IMR-90 (cell line): ENCODE data around the gene CAPSL.

Source experiments
- BHLHE40 ChIP-seq: fragments of 150-350 bp; IDR thresholded peaks from 2 replicates; pipeline ENCODE4 v1.6.1; 2016; ENCODE audit warnings: mild to moderate bottlenecking, low read depth, low read length
- CEBPB ChIP-seq: IDR thresholded peaks from 2 replicates; pipeline ENCODE4 v1.6.1; 2012; ENCODE audit warnings: low read depth, low read length, improper control_type of control experiment
- MXI1 ChIP-seq: IDR thresholded peaks from 2 replicates; pipeline ENCODE4 v1.6.1; 2012; ENCODE audit warnings: low read depth, mild to moderate bottlenecking, low read length, moderate library complexity, borderline replicate concordance
- POLR2A ChIP-seq: IDR thresholded peaks from 2 replicates; pipeline ENCODE4 v1.6.1; 2012; ENCODE audit warnings: mild to moderate bottlenecking, low read depth, low read length
- RAD21 ChIP-seq: IDR thresholded peaks from 2 replicates; pipeline ENCODE4 v1.6.1; 2012; ENCODE audit warnings: low read length, improper control_type of control experiment
- RCOR1 ChIP-seq: IDR thresholded peaks from 2 replicates; pipeline ENCODE4 v1.6.1; 2012; ENCODE audit warnings: mild to moderate bottlenecking, low read length, improper control_type of control experiment; ENCODE audit not compliant: insufficient replicate concordance
- SMC3 ChIP-seq: fragments of 150-350 bp; IDR thresholded peaks from 2 replicates; pipeline ENCODE4 v1.6.1; 2016; ENCODE audit warnings: low read depth, mild to moderate bottlenecking, antibody characterized with exemption, low read length, moderate library complexity
- TF ChIP-seq, protein P1 (sequence below): fragments of 150-350 bp; IDR thresholded peaks from 2 replicates; pipeline ENCODE4 v1.6.1; 2017; ENCODE audit warnings: mild to moderate bottlenecking, antibody characterized with exemption, low read length, low read depth
- TF ChIP-seq, protein P2 (sequence below): conservative IDR thresholded peaks from 2 replicates; pipeline ENCODE4 v1.5.1; 2012; ENCODE audit warnings: mild to moderate bottlenecking, low read depth, low read length, improper control_type of control experiment

DNA sequence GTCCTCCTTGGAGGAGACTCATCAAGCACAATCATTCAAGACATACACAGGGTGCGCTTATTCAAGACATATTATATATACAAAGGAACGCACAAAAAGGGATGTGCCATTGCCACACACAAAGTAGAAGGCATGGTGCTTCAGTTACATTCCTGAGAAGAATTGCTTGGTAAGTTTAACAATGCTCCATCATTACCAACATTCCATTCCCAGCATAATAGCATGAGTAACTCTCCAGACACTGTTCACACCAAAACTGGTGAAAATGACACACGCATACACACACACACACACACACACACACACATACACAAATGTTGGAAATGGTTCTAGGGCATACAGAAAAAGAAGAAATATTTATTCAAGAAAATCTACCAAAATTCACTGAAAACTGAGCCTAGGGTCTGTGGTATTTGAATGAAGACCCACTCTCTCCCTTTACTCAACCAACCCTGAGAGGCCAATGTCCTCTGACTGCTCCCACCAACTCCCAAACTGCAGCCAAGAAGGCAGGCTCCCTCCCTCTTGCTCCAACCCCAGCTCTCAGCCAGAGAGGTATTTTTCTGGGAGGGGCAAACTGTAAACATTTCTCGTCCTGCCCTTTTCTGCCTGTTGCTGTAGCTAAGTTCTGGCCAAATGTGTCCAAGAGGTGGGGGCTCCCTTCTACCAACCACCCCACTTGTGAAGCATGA is 32.9 kb upstream of the CAPSL start:
- TF ChIP-seq MXI1 = no peak
- TF ChIP-seq POLR2A = no peak
- TF ChIP-seq BHLHE40 = no peak
- TF ChIP-seq, protein P1, sequence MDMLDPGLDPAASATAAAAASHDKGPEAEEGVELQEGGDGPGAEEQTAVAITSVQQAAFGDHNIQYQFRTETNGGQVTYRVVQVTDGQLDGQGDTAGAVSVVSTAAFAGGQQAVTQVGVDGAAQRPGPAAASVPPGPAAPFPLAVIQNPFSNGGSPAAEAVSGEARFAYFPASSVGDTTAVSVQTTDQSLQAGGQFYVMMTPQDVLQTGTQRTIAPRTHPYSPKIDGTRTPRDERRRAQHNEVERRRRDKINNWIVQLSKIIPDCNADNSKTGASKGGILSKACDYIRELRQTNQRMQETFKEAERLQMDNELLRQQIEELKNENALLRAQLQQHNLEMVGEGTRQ = no peak
- TF ChIP-seq, protein P2, sequence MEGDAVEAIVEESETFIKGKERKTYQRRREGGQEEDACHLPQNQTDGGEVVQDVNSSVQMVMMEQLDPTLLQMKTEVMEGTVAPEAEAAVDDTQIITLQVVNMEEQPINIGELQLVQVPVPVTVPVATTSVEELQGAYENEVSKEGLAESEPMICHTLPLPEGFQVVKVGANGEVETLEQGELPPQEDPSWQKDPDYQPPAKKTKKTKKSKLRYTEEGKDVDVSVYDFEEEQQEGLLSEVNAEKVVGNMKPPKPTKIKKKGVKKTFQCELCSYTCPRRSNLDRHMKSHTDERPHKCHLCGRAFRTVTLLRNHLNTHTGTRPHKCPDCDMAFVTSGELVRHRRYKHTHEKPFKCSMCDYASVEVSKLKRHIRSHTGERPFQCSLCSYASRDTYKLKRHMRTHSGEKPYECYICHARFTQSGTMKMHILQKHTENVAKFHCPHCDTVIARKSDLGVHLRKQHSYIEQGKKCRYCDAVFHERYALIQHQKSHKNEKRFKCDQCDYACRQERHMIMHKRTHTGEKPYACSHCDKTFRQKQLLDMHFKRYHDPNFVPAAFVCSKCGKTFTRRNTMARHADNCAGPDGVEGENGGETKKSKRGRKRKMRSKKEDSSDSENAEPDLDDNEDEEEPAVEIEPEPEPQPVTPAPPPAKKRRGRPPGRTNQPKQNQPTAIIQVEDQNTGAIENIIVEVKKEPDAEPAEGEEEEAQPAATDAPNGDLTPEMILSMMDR = no peak
- no peak for TF ChIP-seq RCOR1
- TF ChIP-seq RAD21 = no peak
- no peak for TF ChIP-seq CEBPB
- no peak for TF ChIP-seq SMC3
